ENCODE measurements around the gene PTPRD. TPM values are rescaled to one million over a fixed set of nuclear protein-coding genes. Genes with fewer than 3 reads are reported as not detected.

PTPRD gene
- total and polyA plus RNA-seq, 2 of the 4 experiments (the other 2 are of a cell fraction) = 0.07 to 0.18 TPM

DNA sequence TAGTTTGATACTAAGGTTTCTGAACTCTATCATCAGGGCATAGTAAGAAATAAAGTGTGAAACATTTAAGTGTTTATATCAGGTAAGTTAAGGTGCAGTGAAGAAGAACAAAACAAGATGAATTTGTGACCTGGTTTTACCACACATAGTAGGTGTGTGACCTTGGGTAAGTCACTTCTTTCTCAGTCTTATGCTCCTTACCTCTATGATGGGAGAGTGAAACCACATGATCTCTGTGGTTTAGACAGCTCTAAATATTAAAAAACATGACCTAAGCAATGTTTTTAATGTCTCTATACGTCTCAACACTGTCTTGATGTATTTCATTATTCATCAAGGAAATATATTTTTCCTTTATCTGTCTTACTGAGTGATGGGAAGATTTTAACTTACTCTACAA, 2183.6 kb downstream of the PTPRD start:
- Histone ChIP-seq H3K9me3 (ENCODE audit: control insufficient read depth, insufficient read depth, low read length) (peaks cover 2% of the 10 kb centered on the region; the same call in 1 of the 2 replicates), H3K4me1 (ENCODE audit: control insufficient read depth, insufficient read depth, low read length) (no peaks in the 10 kb centered on the region), H3K36me3 (ENCODE audit: control insufficient read depth, insufficient read depth, low read length) (no peaks in the 10 kb centered on the region), H2AK5ac (ENCODE audit: low read depth, low read length) (no peak overlapping the region), H4K91ac (ENCODE audit: insufficient read depth, low read depth, low read length) (no peak overlapping the region), H2BK120ac (ENCODE audit: low read depth, low read length) (no peak overlapping the region), H3K56ac (ENCODE audit: extremely low read depth, insufficient read depth, low read length) (no peak overlapping the region), H2AK9ac (replicated peaks; ENCODE audit: low read depth, low read length, poor library complexity) (no peak overlapping the region), H2BK20ac (ENCODE audit: low read depth, low read length) (no peak overlapping the region), H3K23ac (ENCODE audit: low read depth, low read length) (no peak overlapping the region), H3K79me1 (ENCODE audit: low read depth in 1 of 2, low read length in 2 of 2) (no peaks in the 10 kb centered on the region), H2BK5ac (ENCODE audit: low read depth, low read length, poor library complexity, severe bottlenecking) (no peak overlapping the region), H3K27ac (ENCODE audit: insufficient read depth, low read length) (no peak overlapping the region), H2AFZ (replicated peaks; ENCODE audit: low read length, poor library complexity) (no peak overlapping the region), H3K27me3 (ENCODE audit: control insufficient read depth, insufficient read depth, low read length) (no peaks in the 10 kb centered on the region), H4K8ac (ENCODE audit: low read depth in 2 of 2, low read length in 2 of 2) (no peak overlapping the region), H3K9ac (ENCODE audit: low read depth, low read length) (no peak overlapping the region), H3K4me3 (ENCODE audit: insufficient read depth, low read depth, low read length) (no peak overlapping the region), H4K20me1 (ENCODE audit: insufficient read depth, low read length) (no peaks in the 10 kb centered on the region), H4K5ac (ENCODE audit: low read depth, low read length) (no peak overlapping the region), H3K18ac (ENCODE audit: low read depth, low read length) (no peak overlapping the region), H3K9me1 (ENCODE audit: insufficient read depth, low read length) (no peaks in the 10 kb centered on the region), H2BK15ac (ENCODE audit: low read depth, low read length) (no peak overlapping the region), H3K14ac (replicated peaks; ENCODE audit: low read depth, low read length) (no peak overlapping the region), H3K4me2 (ENCODE audit: low read depth, low read length) (no peak overlapping the region), H3K4ac (ENCODE audit: low read depth, low read length) (no peak overlapping the region)
- no CpG with 5 or more reads among the region's 1 CpG for WGBS, 2 experiments (ENCODE audit: extremely low coverage in 2 of 2, insufficient read length in 1 of 2)
- CTCF ChIA-PET = no interaction called here
- DNase-seq (no peak), ATAC-seq (ENCODE audit: low read depth) (no peak)
- no TSS peak for BruUV-seq (replicated peaks)
- intact Hi-C loops (cut with micrococcal nuclease) = no loop called here
- POLR2A ChIA-PET (ENCODE audit: unreplicated experiment) = no interaction called here
- TF ChIP-seq USF2 (IDR thresholded peaks at IDR 0.05; ENCODE audit: low read depth, low read length) (no peak), CHD1 (IDR thresholded peaks at IDR 0.05; ENCODE audit: low read depth, low read length) (no peak), RFX5 (IDR thresholded peaks at IDR 0.05; ENCODE audit: low read depth, low read length) (no peak), RAD21 (IDR thresholded peaks at IDR 0.05; ENCODE audit: low read length) (no peak), POLR2A (IDR thresholded peaks at IDR 0.05; ENCODE audit: low read depth, low read length) (no peak), MAZ (IDR thresholded peaks at IDR 0.05; ENCODE audit: borderline replicate concordance, low read depth, low read length) (no peak), ELK1 (IDR thresholded peaks at IDR 0.05; ENCODE audit: borderline replicate concordance, low read depth, low read length) (no peak), CEBPB (IDR thresholded peaks at IDR 0.05; ENCODE audit: low read depth, low read length) (no peak), CTCF (conservative IDR thresholded peaks at IDR 0.05; ENCODE audit: low read depth, low read length) (no peak), SMC3 (IDR thresholded peaks at IDR 0.05; ENCODE audit: low read depth, low read length) (no peak), NFE2L2 (IDR thresholded peaks at IDR 0.05; ENCODE audit: low read depth, low read length) (no peak), MXI1 (IDR thresholded peaks at IDR 0.05; ENCODE audit: borderline replicate concordance, low read depth, low read length) (no peak)
- in situ Hi-C loops (cut with MboI; ENCODE audit: low sequenced_read_pairs) = no loop called here
- dilution Hi-C loops (cut with HindIII; ENCODE audit: low sequenced_read_pairs, unreplicated experiment) = no loop called here
